DND-41 (cell line): Measurements from ENCODE around the gene ODF2L.

Source experiments
- EZH2 ChIP-seq: IDR thresholded peaks from 3 replicates; pipeline ENCODE4 v1.6.1; 2012; ENCODE audit warnings: borderline replicate concordance, low read depth, mild to moderate bottlenecking, moderate library complexity, low read length, inconsistent platforms; ENCODE audit not compliant: severe bottlenecking
- TF ChIP-seq, protein P1 (sequence below): IDR thresholded peaks from 2 replicates; pipeline ENCODE4 v1.5.1; 2012; ENCODE audit warnings: borderline replicate concordance, low read length, moderate library complexity, mild to moderate bottlenecking; ENCODE audit not compliant: poor library complexity, severe bottlenecking; ENCODE audit errors: extremely low read depth

DNA sequence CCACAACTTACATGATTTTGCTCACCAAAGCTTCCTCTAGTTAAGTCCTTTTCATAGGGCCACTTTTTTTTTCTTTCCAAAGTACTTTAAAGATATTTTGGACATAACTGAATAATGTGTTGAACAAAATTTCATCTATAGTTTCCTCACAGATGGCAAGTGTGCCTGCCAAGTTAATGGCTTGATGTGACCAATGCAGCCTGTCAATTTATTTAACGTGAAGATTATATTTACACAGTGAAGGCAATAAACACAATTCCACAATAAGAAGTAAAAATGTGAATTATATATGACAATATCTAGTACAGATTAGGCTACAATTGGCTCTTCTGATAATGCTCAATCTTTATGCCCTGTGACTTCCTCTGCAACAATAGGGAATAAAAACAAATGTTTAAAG, 45.9 kb upstream of the ODF2L start:
- TF ChIP-seq, protein P1, sequence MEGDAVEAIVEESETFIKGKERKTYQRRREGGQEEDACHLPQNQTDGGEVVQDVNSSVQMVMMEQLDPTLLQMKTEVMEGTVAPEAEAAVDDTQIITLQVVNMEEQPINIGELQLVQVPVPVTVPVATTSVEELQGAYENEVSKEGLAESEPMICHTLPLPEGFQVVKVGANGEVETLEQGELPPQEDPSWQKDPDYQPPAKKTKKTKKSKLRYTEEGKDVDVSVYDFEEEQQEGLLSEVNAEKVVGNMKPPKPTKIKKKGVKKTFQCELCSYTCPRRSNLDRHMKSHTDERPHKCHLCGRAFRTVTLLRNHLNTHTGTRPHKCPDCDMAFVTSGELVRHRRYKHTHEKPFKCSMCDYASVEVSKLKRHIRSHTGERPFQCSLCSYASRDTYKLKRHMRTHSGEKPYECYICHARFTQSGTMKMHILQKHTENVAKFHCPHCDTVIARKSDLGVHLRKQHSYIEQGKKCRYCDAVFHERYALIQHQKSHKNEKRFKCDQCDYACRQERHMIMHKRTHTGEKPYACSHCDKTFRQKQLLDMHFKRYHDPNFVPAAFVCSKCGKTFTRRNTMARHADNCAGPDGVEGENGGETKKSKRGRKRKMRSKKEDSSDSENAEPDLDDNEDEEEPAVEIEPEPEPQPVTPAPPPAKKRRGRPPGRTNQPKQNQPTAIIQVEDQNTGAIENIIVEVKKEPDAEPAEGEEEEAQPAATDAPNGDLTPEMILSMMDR: no peak
- TF ChIP-seq EZH2: no peak
